IMR-90 (cell line): Measurements from ENCODE around the gene LTBP1. TPM values are rescaled to one million over a fixed set of nuclear protein-coding genes. Genes with fewer than 3 reads are reported as not detected.

Experiments
- ATAC-seq: fragments of 200-7000 bp; cut with Tn5 transposase; 2 replicates; pipeline ENCODE4 v1.9.1; 2020; ENCODE audit warnings: low read depth, mild to moderate bottlenecking, moderate library complexity
- BruUV-seq: library from RNA; stranded (reverse); fragments of 400-500 nt; replicated peaks from 2 replicates; lab custom pipeline; 2021; lab: Mats Ljungman, UMichigan
- CTCF ChIA-PET: fragments of 300-600 bp; formaldehyde crosslinking; extraction: SDS; loops from one replicate; lab custom pipeline; 2021; ENCODE audit warnings: antibody characterized with exemption; lab: Yijun Ruan, JAX
- POLR2A ChIA-PET: fragments of 300-600 bp; sonication (Branson Sonifier 250); formaldehyde crosslinking; loops from one replicate; lab custom pipeline; 2022; ENCODE audit warnings: antibody characterized with exemption; ENCODE audit not compliant: unreplicated experiment; lab: Charles Lee
- DNase-seq: peaks from one replicate; pipeline ENCODE4 v3.0.0; 2013
- H2AFZ ChIP-seq: replicated peaks from 2 replicates; pipeline ENCODE3; 2013; ENCODE audit warnings: low read length, mild to moderate bottlenecking; ENCODE audit not compliant: poor library complexity
- H2AK5ac ChIP-seq: 2 replicates; pipeline ENCODE4 v1.6.1; 2013; ENCODE audit warnings: low read depth, low read length, inconsistent platforms
- H2AK9ac ChIP-seq: replicated peaks from 2 replicates; pipeline ENCODE3; 2013; ENCODE audit warnings: mild to moderate bottlenecking, low read depth, low read length, moderate library complexity; ENCODE audit not compliant: poor library complexity
- H2BK120ac ChIP-seq: 2 replicates; pipeline ENCODE4 v1.6.1; 2013; ENCODE audit warnings: low read depth, low read length, inconsistent platforms
- H2BK15ac ChIP-seq: 3 replicates; pipeline ENCODE4 v1.6.1; 2013; ENCODE audit warnings: low read depth, low read length, inconsistent platforms
- H2BK20ac ChIP-seq: 2 replicates; pipeline ENCODE4 v1.6.1; 2013; ENCODE audit warnings: low read depth, mild to moderate bottlenecking, inconsistent platforms, low read length, moderate library complexity
- H2BK5ac ChIP-seq: 2 replicates; pipeline ENCODE4 v1.6.1; 2013; ENCODE audit warnings: mild to moderate bottlenecking, low read depth, low read length, inconsistent platforms; ENCODE audit not compliant: poor library complexity, severe bottlenecking
- H3K14ac ChIP-seq: replicated peaks from 2 replicates; pipeline ENCODE4 v1.6.1; 2013; ENCODE audit warnings: low read depth, low read length, inconsistent platforms
- H3K18ac ChIP-seq: 2 replicates; pipeline ENCODE4 v1.6.1; 2013; ENCODE audit warnings: low read depth, low read length, control low read depth
- H3K23ac ChIP-seq: 2 replicates; pipeline ENCODE4 v1.6.1; 2013; ENCODE audit warnings: low read depth, low read length, inconsistent platforms
- H3K27ac ChIP-seq: 2 replicates; pipeline ENCODE4 v1.5.1; 2013; ENCODE audit warnings: mild to moderate bottlenecking, control low read depth, low read length; ENCODE audit not compliant: insufficient read depth
- H3K27me3 ChIP-seq: 2 replicates; pipeline ENCODE4 v1.6.1; 2013; ENCODE audit warnings: low read length; ENCODE audit not compliant: control insufficient read depth, insufficient read depth
- H3K36me3 ChIP-seq: 2 replicates; pipeline ENCODE4 v1.6.1; 2013; ENCODE audit warnings: low read length, mixed read lengths; ENCODE audit not compliant: control insufficient read depth, insufficient read depth
- H3K4ac ChIP-seq: 2 replicates; pipeline ENCODE4 v1.6.1; 2013; ENCODE audit warnings: low read depth, low read length, inconsistent platforms
- H3K4me1 ChIP-seq: 2 replicates; pipeline ENCODE4 v1.6.1; 2013; ENCODE audit warnings: low read length, mixed read lengths; ENCODE audit not compliant: control insufficient read depth, insufficient read depth
- H3K4me2 ChIP-seq: 2 replicates; pipeline ENCODE4 v1.6.1; 2013; ENCODE audit warnings: low read depth, mild to moderate bottlenecking, control low read depth, low read length, moderate library complexity
- H3K4me3 ChIP-seq: 2 replicates; pipeline ENCODE4 v1.5.1; 2013; ENCODE audit warnings: low read depth, mild to moderate bottlenecking, control low read depth, low read length, moderate library complexity; ENCODE audit not compliant: insufficient read depth
- H3K56ac ChIP-seq: 2 replicates; pipeline ENCODE4 v1.6.1; 2013; ENCODE audit warnings: low read length, inconsistent platforms; ENCODE audit not compliant: insufficient read depth; ENCODE audit errors: extremely low read depth
- H3K79me1 ChIP-seq, 2 experiments: 2 replicates each; pipeline ENCODE4 v1.6.1; 2013; ENCODE audit warnings: low read length in 2 of 2, inconsistent platforms in 1 of 2, low read depth in 1 of 2
- H3K9ac ChIP-seq: 2 replicates; pipeline ENCODE4 v1.6.1; 2013; ENCODE audit warnings: low read depth, low read length, control low read depth
- H3K9me1 ChIP-seq: 2 replicates; pipeline ENCODE4 v1.6.1; 2013; ENCODE audit warnings: low read length, inconsistent platforms; ENCODE audit not compliant: insufficient read depth
- H3K9me3 ChIP-seq: 2 replicates; pipeline ENCODE4 v1.6.1; 2013; ENCODE audit warnings: low read length; ENCODE audit not compliant: control insufficient read depth, insufficient read depth
- H4K20me1 ChIP-seq: 2 replicates; pipeline ENCODE4 v1.6.1; 2013; ENCODE audit warnings: low read length, inconsistent platforms; ENCODE audit not compliant: insufficient read depth
- H4K5ac ChIP-seq: 2 replicates; pipeline ENCODE4 v1.6.1; 2013; ENCODE audit warnings: mild to moderate bottlenecking, low read depth, low read length, control low read depth
- H4K8ac ChIP-seq, 2 experiments: 2 replicates each; pipeline ENCODE4 v1.6.1; 2013; ENCODE audit warnings: low read depth in 2 of 2, low read length in 2 of 2, control low read depth in 1 of 2, inconsistent platforms in 1 of 2
- H4K91ac ChIP-seq: 2 replicates; pipeline ENCODE4 v1.6.1; 2013; ENCODE audit warnings: low read depth, low read length, inconsistent platforms; ENCODE audit not compliant: insufficient read depth
- BHLHE40 ChIP-seq: fragments of 150-350 bp; IDR thresholded peaks from 2 replicates; pipeline ENCODE4 v1.6.1; 2016; ENCODE audit warnings: mild to moderate bottlenecking, low read depth, low read length
- CEBPB ChIP-seq: IDR thresholded peaks from 2 replicates; pipeline ENCODE4 v1.6.1; 2012; ENCODE audit warnings: low read depth, low read length, improper control_type of control experiment
- CHD1 ChIP-seq: IDR thresholded peaks from 2 replicates; pipeline ENCODE4 v1.6.1; 2012; ENCODE audit warnings: low read depth, low read length, improper control_type of control experiment
- MAFK ChIP-seq: IDR thresholded peaks from 2 replicates; pipeline ENCODE4 v1.6.1; 2012; ENCODE audit warnings: low read depth, low read length, improper control_type of control experiment
- MAZ ChIP-seq: IDR thresholded peaks from 2 replicates; pipeline ENCODE4 v1.6.1; 2012; ENCODE audit warnings: low read depth, mild to moderate bottlenecking, low read length, improper control_type of control experiment, moderate library complexity, borderline replicate concordance
- MXI1 ChIP-seq: IDR thresholded peaks from 2 replicates; pipeline ENCODE4 v1.6.1; 2012; ENCODE audit warnings: low read depth, mild to moderate bottlenecking, low read length, moderate library complexity, borderline replicate concordance
- NFE2L2 ChIP-seq: fragments of 150-350 bp; IDR thresholded peaks from 2 replicates; pipeline ENCODE4 v1.6.1; 2016; ENCODE audit warnings: low read depth, mild to moderate bottlenecking, low read length
- RCOR1 ChIP-seq: IDR thresholded peaks from 2 replicates; pipeline ENCODE4 v1.6.1; 2012; ENCODE audit warnings: mild to moderate bottlenecking, low read length, improper control_type of control experiment; ENCODE audit not compliant: insufficient replicate concordance
- RFX5 ChIP-seq: IDR thresholded peaks from 2 replicates; pipeline ENCODE4 v1.8.0; 2012; ENCODE audit warnings: low read depth, mild to moderate bottlenecking, low read length, moderate library complexity
- WGBS, 2 experiments: methylation state at CpG; one replicate each; pipeline versions ENCODE4 v1.1.5 to v1.1.7; 2013; ENCODE audit warnings: missing lambda C conversion rate in 2 of 2; ENCODE audit not compliant: insufficient read length in 1 of 2; ENCODE audit errors: extremely low coverage in 2 of 2; 5-methylcytosine and 5-hydroxymethylcytosine counted together
- dilution Hi-C: fragments of 300-500 bp; cut with HindIII; formaldehyde crosslinking; loops from one replicate; pipeline ENCODE4 v1.14.3; 2018; ENCODE audit warnings: low sequenced_read_pairs; ENCODE audit not compliant: unreplicated experiment
- in situ Hi-C: fragments of 300-500 bp; cut with MboI; formaldehyde crosslinking; loops from 3 replicates; pipeline ENCODE4 v1.14.3; 2019; ENCODE audit warnings: low sequenced_read_pairs, inconsistent platforms, mixed read lengths
- intact Hi-C: fragments of 100-400 bp; cut with micrococcal nuclease; formaldehyde crosslinking; loops from 2 replicates; pipeline ENCODE4 v1.10.0; 2022
- polyA plus RNA-seq, 3 experiments: library from polyadenylated mRNA; depleted of rRNA; stranded (reverse); fragments of >200 nt; gene quantifications; 2 replicates each; pipeline ENCODE4 v1.2.3, GENCODE V29; 2012; ENCODE audit warnings: low replicate concordance in 1 of 3
- total RNA-seq: library from RNA; depleted of rRNA; stranded (reverse); fragments of >200 nt; gene quantifications from 2 replicates; pipeline ENCODE4 v1.2.3, GENCODE V29; 2012
- TF ChIP-seq, protein P1 (sequence below): conservative IDR thresholded peaks from 2 replicates; pipeline ENCODE4 v1.5.1; 2012; ENCODE audit warnings: mild to moderate bottlenecking, low read depth, low read length, improper control_type of control experiment

LTBP1 gene
- total and polyA plus RNA-seq, 2 of the 4 experiments (the other 2 are of a cell fraction) = 235 to 326 TPM

DNA sequence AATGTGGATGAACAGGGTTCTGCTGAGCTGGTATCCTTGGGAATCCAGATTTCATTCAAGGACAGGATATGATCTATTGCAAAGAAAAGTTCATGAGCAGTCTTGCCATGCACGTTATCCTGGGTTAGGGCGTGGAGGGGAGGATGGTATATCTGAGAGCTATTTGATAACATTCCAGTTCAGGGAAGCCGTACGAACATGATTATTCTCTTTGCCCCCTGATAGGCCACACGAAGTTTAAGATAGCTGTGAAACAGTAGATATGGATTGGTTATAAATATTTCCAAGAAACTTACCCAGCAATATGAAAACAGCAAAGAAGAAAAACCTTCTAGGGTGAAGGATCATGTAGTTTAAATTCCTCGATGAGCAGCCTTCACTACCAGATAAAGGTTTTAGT lies 171.9 kb downstream of the LTBP1 start:
- H3K14ac ChIP-seq = no peak overlapping the region; the same call in 1 of the 2 replicates
- no peak overlapping the region for H2BK120ac ChIP-seq
- H3K27ac ChIP-seq = no peak overlapping the region
- H2AK9ac ChIP-seq = no peak overlapping the region
- no peaks in the 10 kb centered on the region for H3K9me3 ChIP-seq
- in situ Hi-C loops = no loop called here
- BruUV-seq = no TSS peak
- no peak overlapping the region for H2AFZ ChIP-seq
- no peak overlapping the region for H3K56ac ChIP-seq
- H2BK5ac ChIP-seq = no peak overlapping the region
- H3K4me1 ChIP-seq = peaks cover 9% of the 10 kb centered on the region
- no peak overlapping the region for H3K4ac ChIP-seq
- no peak overlapping the region for H2BK15ac ChIP-seq
- WGBS, 2 experiments = 100% methylated on average over 1 of the region's 6 CpGs; no CpG with 5 or more reads in 1 of the 2 experiments
- H4K91ac ChIP-seq = no peak overlapping the region
- ChIA-PET POLR2A (interaction anchor here (0.6 kb wide), 1 partner anchor 91 kb away, joined by 3 read pairs; no protein-coding TSS in a partner anchor), CTCF (interaction anchor here (0.7 kb wide), 1 partner anchor 79 kb away, joined by 3 read pairs; no protein-coding TSS in a partner anchor)
- H3K79me1 ChIP-seq = peaks cover 21 to 23% of the 10 kb centered on the region in 2 experiments
- no peak overlapping the region for H3K4me2 ChIP-seq
- no peaks in the 10 kb centered on the region for H3K9me1 ChIP-seq
- intact Hi-C loops = no loop called here
- no peaks in the 10 kb centered on the region for H4K20me1 ChIP-seq
- H3K9ac ChIP-seq = no peak overlapping the region
- no peak overlapping the region for H2AK5ac ChIP-seq
- no peak overlapping the region for H3K18ac ChIP-seq
- peaks cover 4% of the 10 kb centered on the region; the same call in 1 of the 2 replicates for H3K36me3 ChIP-seq
- no peak for DNase-seq
- no peak overlapping the region for H3K4me3 ChIP-seq
- H3K27me3 ChIP-seq = no peaks in the 10 kb centered on the region
- H2BK20ac ChIP-seq = no peak overlapping the region
- H4K5ac ChIP-seq = no peak overlapping the region
- no peak overlapping the region for H4K8ac ChIP-seq
- no peak for ATAC-seq
- dilution Hi-C loops = no loop called here
- H3K23ac ChIP-seq = no peak overlapping the region
- TF ChIP-seq CEBPB = no peak
- TF ChIP-seq CHD1 = no peak
- TF ChIP-seq NFE2L2 = no peak
- no peak for TF ChIP-seq MAFK
- TF ChIP-seq RCOR1 = no peak
- TF ChIP-seq MXI1 = no peak
- no peak for TF ChIP-seq BHLHE40
- TF ChIP-seq, protein P1, sequence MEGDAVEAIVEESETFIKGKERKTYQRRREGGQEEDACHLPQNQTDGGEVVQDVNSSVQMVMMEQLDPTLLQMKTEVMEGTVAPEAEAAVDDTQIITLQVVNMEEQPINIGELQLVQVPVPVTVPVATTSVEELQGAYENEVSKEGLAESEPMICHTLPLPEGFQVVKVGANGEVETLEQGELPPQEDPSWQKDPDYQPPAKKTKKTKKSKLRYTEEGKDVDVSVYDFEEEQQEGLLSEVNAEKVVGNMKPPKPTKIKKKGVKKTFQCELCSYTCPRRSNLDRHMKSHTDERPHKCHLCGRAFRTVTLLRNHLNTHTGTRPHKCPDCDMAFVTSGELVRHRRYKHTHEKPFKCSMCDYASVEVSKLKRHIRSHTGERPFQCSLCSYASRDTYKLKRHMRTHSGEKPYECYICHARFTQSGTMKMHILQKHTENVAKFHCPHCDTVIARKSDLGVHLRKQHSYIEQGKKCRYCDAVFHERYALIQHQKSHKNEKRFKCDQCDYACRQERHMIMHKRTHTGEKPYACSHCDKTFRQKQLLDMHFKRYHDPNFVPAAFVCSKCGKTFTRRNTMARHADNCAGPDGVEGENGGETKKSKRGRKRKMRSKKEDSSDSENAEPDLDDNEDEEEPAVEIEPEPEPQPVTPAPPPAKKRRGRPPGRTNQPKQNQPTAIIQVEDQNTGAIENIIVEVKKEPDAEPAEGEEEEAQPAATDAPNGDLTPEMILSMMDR = no peak
- no peak for TF ChIP-seq MAZ
- no peak for TF ChIP-seq RFX5
